GM12878 (cell line): ENCODE measurements around the gene DISC1. TPM values are rescaled to one million over a fixed set of nuclear protein-coding genes. Genes with fewer than 3 reads are reported as not detected.
"Not testable (repeated sequence)": the region's sequence is repeated elsewhere in the genome, so short reads cannot be mapped to it uniquely, and the experiment has no call there.

Source experiments
- ATAC-seq: fragments of 200-7000 bp; cut with Tn5 transposase; 3 replicates; pipeline ENCODE4 v1.9.1; 2020; ENCODE audit warnings: mild to moderate bottlenecking, moderate library complexity
- BruUV-seq: library from RNA; stranded (reverse); fragments of 400-500 nt; replicated peaks from 2 replicates; lab custom pipeline; 2021; lab: Mats Ljungman, UMichigan
- CTCF ChIA-PET: fragments of 300-600 bp; sonication (Branson Sonifier 250); formaldehyde crosslinking; extraction: SDS; loops from one replicate; lab custom pipeline; 2021; ENCODE audit warnings: inconsistent platforms; lab: Yijun Ruan, JAX
- POLR2A ChIA-PET: fragments of 350-600 bp; formaldehyde crosslinking; extraction: SDS; loops from one replicate; lab custom pipeline; 2021; ENCODE audit warnings: inconsistent platforms; lab: Charles Lee
- RAD21 ChIA-PET: fragments of 300-600 bp; sonication (Branson Sonifier 250); formaldehyde crosslinking; loops from one replicate; lab custom pipeline; 2023; ENCODE audit warnings: antibody characterized with exemption; ENCODE audit not compliant: unreplicated experiment; lab: Charles Lee
- SMC1A ChIA-PET: fragments of 300-600 bp; sonication (Branson Sonifier 250); formaldehyde crosslinking; loops from one replicate; lab custom pipeline; 2023; ENCODE audit not compliant: unreplicated experiment, uncharacterized antibody; lab: Charles Lee
- DNase-seq: peaks from one replicate; pipeline ENCODE4 v3.0.0-alpha.2; 2011; ENCODE audit warnings: low read depth, low spot score
- FAIRE-seq: peaks from 3 replicates; lab custom pipeline; 2011; peaks lifted over from hg19 to GRCh38; lab: Jason Lieb, UNC
- H2AFZ ChIP-seq: 2 replicates; pipeline ENCODE4 v1.6.0; 2011; ENCODE audit warnings: low read depth, low read length, control low read depth; ENCODE audit not compliant: control insufficient read depth
- H3K27ac ChIP-seq: 2 replicates; pipeline ENCODE4 v1.5.1; 2011; ENCODE audit warnings: control low read depth; ENCODE audit not compliant: control insufficient read depth, insufficient read depth
- H3K27me3 ChIP-seq, 2 experiments: replicated peaks in 1 of 2; 2 replicates each; pipeline versions ENCODE4 v1.6.0 to v1.6.1; 2011; ENCODE audit warnings: low read length in 1 of 2; ENCODE audit not compliant: control insufficient read depth in 2 of 2, insufficient read depth in 2 of 2
- H3K36me3 ChIP-seq, 2 experiments: 2 replicates each; pipeline ENCODE4 v1.5.1; 2011; ENCODE audit warnings: low read length in 1 of 2; ENCODE audit not compliant: control insufficient read depth in 2 of 2, insufficient read depth in 2 of 2
- H3K4me1 ChIP-seq: 2 replicates; pipeline ENCODE4 v1.6.1; 2011; ENCODE audit warnings: mild to moderate bottlenecking, low read length, moderate library complexity, mixed read lengths; ENCODE audit not compliant: control insufficient read depth, insufficient read depth
- H3K4me2 ChIP-seq: 2 replicates; pipeline ENCODE4 v1.6.0; 2011; ENCODE audit warnings: control low read depth; ENCODE audit not compliant: control insufficient read depth, insufficient read depth
- H3K4me3 ChIP-seq: fragments of 200-600 bp; sonication (generic); 2 replicates; pipeline ENCODE4 v1.5.1; 2016
- H3K79me2 ChIP-seq: 2 replicates; pipeline ENCODE4 v1.6.0; 2011; ENCODE audit warnings: low read length; ENCODE audit not compliant: control insufficient read depth, insufficient read depth
- H3K9ac ChIP-seq: 2 replicates; pipeline ENCODE4 v1.8.0; 2011; ENCODE audit warnings: low read length, control low read depth, mixed read lengths; ENCODE audit not compliant: control insufficient read depth, insufficient read depth
- H3K9me3 ChIP-seq: replicated peaks from 3 replicates; pipeline ENCODE4 v1.5.1; 2011; ENCODE audit warnings: mild to moderate bottlenecking, low read length; ENCODE audit not compliant: control insufficient read depth, insufficient read depth
- H4K20me1 ChIP-seq: 2 replicates; pipeline ENCODE4 v1.6.0; 2011; ENCODE audit not compliant: control insufficient read depth, insufficient read depth
- HDAC2 ChIP-seq: fragments of 200-600 bp; sonication (generic); IDR thresholded peaks from 2 replicates; pipeline ENCODE4 v1.6.1; 2017
- NR2C1 ChIP-seq: fragments of 450-650 bp; IDR thresholded peaks from 2 replicates; pipeline ENCODE4 v1.6.1; 2017; ENCODE audit warnings: antibody characterized with exemption, mild to moderate bottlenecking, moderate library complexity
- YY1 ChIP-seq: IDR thresholded peaks from 2 replicates; pipeline ENCODE4 v1.6.1; 2011; ENCODE audit warnings: low read depth, mild to moderate bottlenecking, low read length
- ZNF384 ChIP-seq: IDR thresholded peaks from 2 replicates; pipeline ENCODE4 v1.6.1; 2012; ENCODE audit warnings: low read depth, mild to moderate bottlenecking, low read length, improper control_type of control experiment, borderline replicate concordance
- WGBS: methylation state at CpG from one replicate; pipeline ENCODE4 v1.1.6; 2016; ENCODE audit warnings: low lambda C conversion rate; ENCODE audit not compliant: insufficient replicate concordance, insufficient coverage; ENCODE audit errors: missing lambda C conversion rate; 5-methylcytosine and 5-hydroxymethylcytosine counted together
- in situ Hi-C: fragments of 300-500 bp; cut with MboI; formaldehyde crosslinking; loops from 9 replicates; pipeline ENCODE4 v1.14.3; 2018; ENCODE audit warnings: mixed read lengths
- intact Hi-C: fragments of 100-400 bp; cut with micrococcal nuclease; formaldehyde crosslinking; loops from one replicate; pipeline ENCODE4 v1.14.2; 2022; ENCODE audit not compliant: unreplicated experiment
- polyA plus RNA-seq, 11 experiments: library from polyadenylated mRNA; depleted of rRNA in 4 of 11; unstranded in 6 of 11; stranded (reverse) in 5 of 11; fragments of >200 nt; fragmentation: Nextera tagmentation in 4 of 11; fragmentation: Illumina TruSeq in 1 of 11; extraction: Ambion mirVana in 4 of 11; extraction: Trizol in 1 of 11; gene quantifications; 1 replicate in 1 of 11; 2 replicates in 10 of 11; pipeline versions ENCODE4 v1.2.1 to v1.2.3, GENCODE V29; 2011 to 2016; ENCODE audit warnings: inconsistent platforms in 2 of 11, missing spikeins in 2 of 11, low read depth in 1 of 11
- total RNA-seq, 4 experiments: library from RNA; depleted of rRNA in 3 of 4; stranded (reverse); fragments of >200 nt in 3 of 4; fragmentation: Illumina TruSeq in 1 of 4; extraction: Trizol in 1 of 4; gene quantifications; 2 replicates each; pipeline versions ENCODE4 v1.2.1 to v1.2.3, GENCODE V29; 2013 to 2021
- TF ChIP-seq, protein P1 (sequence below): fragments of 450-650 bp; IDR thresholded peaks from 2 replicates; pipeline ENCODE4 v1.6.1; 2017; ENCODE audit warnings: mild to moderate bottlenecking, moderate library complexity
- TF ChIP-seq, protein P2 (sequence below): IDR thresholded peaks from 2 replicates; pipeline ENCODE4 v1.6.1; 2012; ENCODE audit warnings: low read depth, low read length, improper control_type of control experiment
- TF ChIP-seq, protein P3 (sequence below): IDR thresholded peaks from 2 replicates; pipeline ENCODE4 v1.6.1; 2011; ENCODE audit warnings: low read depth, low read length, improper control_type of control experiment, borderline replicate concordance

Gene DISC1
- total and polyA plus RNA-seq, 10 of the 15 experiments (the other 5 are each of a cell fraction or from before 2014, with no cell fraction given), result 0.05 to 0.72 (median 0.19) TPM; not detected in 1

DNA sequence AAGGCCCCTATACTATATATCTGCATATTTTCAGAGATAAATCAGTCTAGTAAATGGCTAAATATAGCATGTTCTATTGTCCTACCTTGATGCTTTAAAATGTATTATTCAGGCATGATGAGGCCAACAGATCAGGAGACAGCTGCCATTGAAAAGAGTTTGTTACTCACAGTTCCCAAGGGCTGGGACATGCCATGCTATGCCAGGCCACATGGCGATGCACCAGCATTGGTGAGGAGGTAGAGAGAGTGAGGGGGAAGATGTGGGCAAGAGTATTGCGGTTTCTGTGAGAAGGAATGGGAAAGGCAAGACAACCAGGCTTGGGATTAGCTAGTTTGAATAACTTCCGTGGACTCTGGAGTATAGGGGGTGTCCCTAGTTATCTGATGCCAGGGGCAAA lies 316.5 kb downstream of the DISC1 start:
- Histone ChIP-seq H3K4me1 (no peaks in the 10 kb centered on the region), H2AFZ (no peak overlapping the region), H3K4me2 (no peak overlapping the region), H4K20me1 (no peaks in the 10 kb centered on the region), H3K27me3 (no peaks in the 10 kb centered on the region), H3K79me2 (no peaks in the 10 kb centered on the region), H3K9me3 (no peaks in the 10 kb centered on the region), H3K36me3 (no peaks in the 10 kb centered on the region), H3K27ac (no peak overlapping the region), H3K4me3 (no peak overlapping the region), H3K9ac (no peak overlapping the region)
- CTCF ChIA-PET, result no interaction called here
- ATAC-seq (no peak), DNase-seq (no peak), FAIRE-seq (no peak)
- in situ Hi-C loops (no loop called here), intact Hi-C loops (no loop called here)
- BruUV-seq, result no TSS peak
- TF ChIP-seq HDAC2, result no peak
- TF ChIP-seq NR2C1, result no peak
- TF ChIP-seq, protein P1, sequence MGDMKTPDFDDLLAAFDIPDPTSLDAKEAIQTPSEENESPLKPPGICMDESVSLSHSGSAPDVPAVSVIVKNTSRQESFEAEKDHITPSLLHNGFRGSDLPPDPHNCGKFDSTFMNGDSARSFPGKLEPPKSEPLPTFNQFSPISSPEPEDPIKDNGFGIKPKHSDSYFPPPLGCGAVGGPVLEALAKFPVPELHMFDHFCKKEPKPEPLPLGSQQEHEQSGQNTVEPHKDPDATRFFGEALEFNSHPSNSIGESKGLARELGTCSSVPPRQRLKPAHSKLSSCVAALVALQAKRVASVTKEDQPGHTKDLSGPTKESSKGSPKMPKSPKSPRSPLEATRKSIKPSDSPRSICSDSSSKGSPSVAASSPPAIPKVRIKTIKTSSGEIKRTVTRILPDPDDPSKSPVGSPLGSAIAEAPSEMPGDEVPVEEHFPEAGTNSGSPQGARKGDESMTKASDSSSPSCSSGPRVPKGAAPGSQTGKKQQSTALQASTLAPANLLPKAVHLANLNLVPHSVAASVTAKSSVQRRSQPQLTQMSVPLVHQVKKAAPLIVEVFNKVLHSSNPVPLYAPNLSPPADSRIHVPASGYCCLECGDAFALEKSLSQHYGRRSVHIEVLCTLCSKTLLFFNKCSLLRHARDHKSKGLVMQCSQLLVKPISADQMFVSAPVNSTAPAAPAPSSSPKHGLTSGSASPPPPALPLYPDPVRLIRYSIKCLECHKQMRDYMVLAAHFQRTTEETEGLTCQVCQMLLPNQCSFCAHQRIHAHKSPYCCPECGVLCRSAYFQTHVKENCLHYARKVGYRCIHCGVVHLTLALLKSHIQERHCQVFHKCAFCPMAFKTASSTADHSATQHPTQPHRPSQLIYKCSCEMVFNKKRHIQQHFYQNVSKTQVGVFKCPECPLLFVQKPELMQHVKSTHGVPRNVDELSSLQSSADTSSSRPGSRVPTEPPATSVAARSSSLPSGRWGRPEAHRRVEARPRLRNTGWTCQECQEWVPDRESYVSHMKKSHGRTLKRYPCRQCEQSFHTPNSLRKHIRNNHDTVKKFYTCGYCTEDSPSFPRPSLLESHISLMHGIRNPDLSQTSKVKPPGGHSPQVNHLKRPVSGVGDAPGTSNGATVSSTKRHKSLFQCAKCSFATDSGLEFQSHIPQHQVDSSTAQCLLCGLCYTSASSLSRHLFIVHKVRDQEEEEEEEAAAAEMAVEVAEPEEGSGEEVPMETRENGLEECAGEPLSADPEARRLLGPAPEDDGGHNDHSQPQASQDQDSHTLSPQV, result no peak
- TF ChIP-seq YY1, result no peak
- TF ChIP-seq, protein P2, sequence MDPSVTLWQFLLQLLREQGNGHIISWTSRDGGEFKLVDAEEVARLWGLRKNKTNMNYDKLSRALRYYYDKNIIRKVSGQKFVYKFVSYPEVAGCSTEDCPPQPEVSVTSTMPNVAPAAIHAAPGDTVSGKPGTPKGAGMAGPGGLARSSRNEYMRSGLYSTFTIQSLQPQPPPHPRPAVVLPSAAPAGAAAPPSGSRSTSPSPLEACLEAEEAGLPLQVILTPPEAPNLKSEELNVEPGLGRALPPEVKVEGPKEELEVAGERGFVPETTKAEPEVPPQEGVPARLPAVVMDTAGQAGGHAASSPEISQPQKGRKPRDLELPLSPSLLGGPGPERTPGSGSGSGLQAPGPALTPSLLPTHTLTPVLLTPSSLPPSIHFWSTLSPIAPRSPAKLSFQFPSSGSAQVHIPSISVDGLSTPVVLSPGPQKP, result no peak
- TF ChIP-seq, protein P3, sequence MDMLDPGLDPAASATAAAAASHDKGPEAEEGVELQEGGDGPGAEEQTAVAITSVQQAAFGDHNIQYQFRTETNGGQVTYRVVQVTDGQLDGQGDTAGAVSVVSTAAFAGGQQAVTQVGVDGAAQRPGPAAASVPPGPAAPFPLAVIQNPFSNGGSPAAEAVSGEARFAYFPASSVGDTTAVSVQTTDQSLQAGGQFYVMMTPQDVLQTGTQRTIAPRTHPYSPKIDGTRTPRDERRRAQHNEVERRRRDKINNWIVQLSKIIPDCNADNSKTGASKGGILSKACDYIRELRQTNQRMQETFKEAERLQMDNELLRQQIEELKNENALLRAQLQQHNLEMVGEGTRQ, result no peak
- no peak for TF ChIP-seq ZNF384
- POLR2A ChIA-PET, result no interaction called here
- RAD21 ChIA-PET, result no interaction called here
- 23% methylated on average over 3 of the region's 3 CpGs for WGBS
- SMC1A ChIA-PET, result no interaction called here

DNA sequence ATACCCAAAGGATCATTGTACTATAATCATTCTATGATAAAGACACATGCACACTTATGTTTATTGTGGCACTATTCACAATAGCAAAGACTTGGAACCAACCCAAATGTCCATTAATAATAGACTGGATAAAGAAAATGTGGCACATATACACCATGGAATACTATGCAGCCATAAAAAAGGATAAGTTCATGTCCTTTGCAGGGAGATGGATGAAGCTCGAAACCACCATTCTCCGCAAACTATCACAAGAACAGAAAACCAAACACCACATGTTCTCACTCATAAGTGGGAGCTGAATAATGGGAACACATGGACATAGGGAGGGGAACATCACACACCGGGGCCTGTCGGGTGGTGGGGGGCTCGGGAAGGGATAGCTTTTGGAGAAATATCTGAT lies 321.5 kb downstream of the DISC1 start:
- BruUV-seq, intact Hi-C loops, DNase-seq, H4K20me1 ChIP-seq, H3K4me2 ChIP-seq, RAD21 ChIA-PET, H3K9ac ChIP-seq, H3K36me3 ChIP-seq, SMC1A ChIA-PET, H3K27me3 ChIP-seq, ATAC-seq, H3K27ac ChIP-seq, FAIRE-seq, in situ Hi-C loops, H2AFZ ChIP-seq, POLR2A ChIA-PET, H3K79me2 ChIP-seq, H3K9me3 ChIP-seq, CTCF ChIA-PET, H3K4me1 ChIP-seq, H3K4me3 ChIP-seq: not testable (repeated sequence)
- 47% methylated on average over 5 of the region's 5 CpGs for WGBS
